K562 (cell line): Measurements from ENCODE around the gene NUB1. TPM values are rescaled to one million over a fixed set of nuclear protein-coding genes. Genes with fewer than 3 reads are reported as not detected.

Experiments used
- ATAC-seq: fragments of 200-7000 bp; cut with Tn5 transposase; 3 replicates; pipeline ENCODE4 v1.9.1; 2020; ENCODE audit warnings: moderate library complexity
- BruUV-seq: library from RNA; stranded (reverse); fragments of 400-500 nt; replicated peaks from 2 replicates; lab custom pipeline; 2021; lab: Mats Ljungman, UMichigan
- CTCF ChIA-PET: fragments of 300-600 bp; formaldehyde crosslinking; extraction: SDS; loops from one replicate; lab custom pipeline; 2021; ENCODE audit warnings: low intra/inter-chr PET ratio; lab: Yijun Ruan, JAX
- POLR2A ChIA-PET: fragments of 300-600, 350-650 bp; sonication (Branson Sonifier 250); formaldehyde crosslinking; extraction: SDS; loops from one replicate; lab custom pipeline; 2021; ENCODE audit warnings: antibody characterized with exemption, inconsistent platforms; lab: Yijun Ruan, JAX
- DNase-seq, 4 experiments: peaks; one replicate each; pipeline versions ENCODE4 v3.0.0 to v3.0.0-alpha.2; 2011 to 2018; ENCODE audit warnings: low spot score in 3 of 4, mixed read lengths in 3 of 4; ENCODE audit errors: extremely low read depth in 1 of 4
- FAIRE-seq: peaks from 2 replicates; lab custom pipeline; 2011; peaks lifted over from hg19 to GRCh38; lab: Jason Lieb, UNC
- H2AFZ ChIP-seq: 2 replicates; pipeline ENCODE4 v1.6.0; 2011; ENCODE audit warnings: low read depth, low read length, control low read depth, inconsistent platforms
- H3K27ac ChIP-seq: fragments of 200-600 bp; 3 replicates; pipeline ENCODE4 v1.8.0; 2011; ENCODE audit warnings: low read depth, mild to moderate bottlenecking, control low read depth, inconsistent platforms, low read length, moderate library complexity, mixed read lengths; ENCODE audit errors: extremely low read depth
- H3K27me3 ChIP-seq, 2 experiments: fragments of 300-600 bp in 1 of 2; 2 replicates in 1 of 2; 3 replicates in 1 of 2; pipeline versions ENCODE4 v1.6.0 to v1.8.0; 2011; ENCODE audit warnings: inconsistent platforms in 2 of 2, low read length in 2 of 2, mild to moderate bottlenecking in 1 of 2, mixed read lengths in 1 of 2, moderate library complexity in 1 of 2; ENCODE audit not compliant: control insufficient read depth in 2 of 2, insufficient read depth in 2 of 2
- H3K36me3 ChIP-seq: fragments of 300-600 bp; 3 replicates; pipeline ENCODE4 v1.8.0; 2011; ENCODE audit warnings: mild to moderate bottlenecking, low read length, inconsistent platforms; ENCODE audit not compliant: control insufficient read depth, insufficient read depth
- H3K4me1 ChIP-seq, 2 experiments: fragments of 200-600 bp in 1 of 2; replicated peaks in 1 of 2; 2 replicates in 1 of 2; 3 replicates in 1 of 2; pipeline versions ENCODE4 v1.5.1 to v1.8.0; 2011; ENCODE audit warnings: inconsistent platforms in 2 of 2, low read length in 2 of 2, mild to moderate bottlenecking in 1 of 2, mixed read lengths in 1 of 2, moderate library complexity in 1 of 2; ENCODE audit not compliant: control insufficient read depth in 2 of 2, insufficient read depth in 2 of 2
- H3K4me2 ChIP-seq: 2 replicates; pipeline ENCODE4 v1.6.1; 2011; ENCODE audit warnings: low read length, control low read depth, inconsistent platforms, mixed read lengths; ENCODE audit not compliant: insufficient read depth
- H3K4me3 ChIP-seq: fragments of 200-600 bp; sonication (generic), shearing (Covaris generic); 2 replicates; pipeline ENCODE4 v1.5.1; 2016; ENCODE audit warnings: control low read depth, inconsistent platforms
- H3K79me2 ChIP-seq: fragments of 200-600 bp; 3 replicates; pipeline ENCODE4 v1.8.0; 2011; ENCODE audit warnings: low read length, inconsistent platforms; ENCODE audit not compliant: control insufficient read depth, insufficient read depth
- H3K9ac ChIP-seq, 2 experiments: 2 replicates each; pipeline versions ENCODE4 v1.6.0 to v1.6.1; 2011; ENCODE audit warnings: low read depth in 2 of 2, low read length in 2 of 2, control low read depth in 1 of 2, inconsistent platforms in 1 of 2, mild to moderate bottlenecking in 1 of 2, mixed read lengths in 1 of 2; ENCODE audit not compliant: insufficient read depth in 1 of 2
- H3K9me1 ChIP-seq: one replicate; pipeline ENCODE4 v1.6.0; 2011; ENCODE audit warnings: inconsistent platforms, mild to moderate bottlenecking, low read length, moderate library complexity; ENCODE audit not compliant: control insufficient read depth, insufficient read depth
- H3K9me3 ChIP-seq: replicated peaks from 2 replicates; pipeline ENCODE4 v1.5.1; 2011; ENCODE audit warnings: low read depth, low read length, inconsistent platforms; ENCODE audit not compliant: control insufficient read depth, insufficient read depth
- H4K20me1 ChIP-seq: replicated peaks from 2 replicates; pipeline ENCODE4 v1.6.1; 2011; ENCODE audit warnings: low read length, inconsistent platforms, mixed read lengths; ENCODE audit not compliant: control insufficient read depth, insufficient read depth
- CEBPG ChIP-seq, 3 experiments: fragments of 200-800 bp in 1 of 3; sonication (Bioruptor generic) in 1 of 3; sonication (generic) in 1 of 3; formaldehyde crosslinking in 1 of 3; IDR thresholded peaks in 2 of 3; conservative IDR thresholded peaks in 1 of 3; 2 replicates each; pipeline versions ENCODE4 v1.6.1 to v1.8.0; 2016 to 2022; ENCODE audit warnings: missing compliant biosample characterization in 2 of 3, missing genetic modification characterization in 2 of 3, mild to moderate bottlenecking in 1 of 3, missing genetic modification reagents in 1 of 3
- ZNF224 ChIP-seq: sonication (generic); formaldehyde crosslinking; IDR thresholded peaks from 2 replicates; pipeline ENCODE4 v1.8.0; 2022; ENCODE audit warnings: mild to moderate bottlenecking, missing genetic modification reagents
- whole genome bisulfite sequencing: fragments of 100-300 bp; shearing (Covaris generic); methylation state at CpG from one replicate; pipeline ENCODE4 v1.1.6; 2016; ENCODE audit warnings: low coverage, mixed read lengths; ENCODE audit not compliant: insufficient coverage; ENCODE audit errors: missing lambda C conversion rate; 5-methylcytosine and 5-hydroxymethylcytosine counted together
- in situ Hi-C: fragments of 300-500 bp; cut with MboI; formaldehyde crosslinking; loops from 4 replicates; pipeline ENCODE4 v1.15.0; 2018; ENCODE audit warnings: inconsistent platforms, mixed read lengths
- intact Hi-C: fragments of 100-400 bp; cut with micrococcal nuclease; formaldehyde crosslinking; loops from 2 replicates; pipeline ENCODE4 v1.14.2; 2022
- polyA plus RNA-seq, 8 experiments: library from polyadenylated mRNA; depleted of rRNA in 4 of 8; stranded (reverse) in 5 of 8; unstranded in 3 of 8; fragments of >200 nt; fragmentation: Nextera tagmentation in 2 of 8; fragmentation: Illumina TruSeq in 1 of 8; extraction: Ambion mirVana in 2 of 8; extraction: Trizol in 1 of 8; gene quantifications; 2 replicates each; pipeline versions ENCODE4 v1.2.1 to v1.2.3, GENCODE V29; 2011 to 2014; ENCODE audit warnings: inconsistent platforms in 1 of 8, missing spikeins in 1 of 8
- total RNA-seq, 7 experiments: library from RNA; depleted of rRNA in 6 of 7; stranded (reverse); fragments of >200 nt in 6 of 7; fragmentation: Illumina TruSeq in 2 of 7; extraction: Trizol in 2 of 7; gene quantifications; 2 replicates each; pipeline versions ENCODE4 v1.2.1 to v1.2.3, GENCODE V29; 2011 to 2021; ENCODE audit warnings: low replicate concordance in 1 of 7
- TF ChIP-seq, protein P1 (sequence below): fragments of 450-650 bp; conservative IDR thresholded peaks from 2 replicates; pipeline ENCODE4 v1.6.1; 2016; ENCODE audit warnings: missing genetic modification characterization, low read depth, mild to moderate bottlenecking, control low read depth, missing compliant biosample characterization

Gene NUB1
- total and polyA plus RNA-seq, 9 of the 15 experiments (the other 6 are each of a cell fraction or from before 2014, with no cell fraction given), result 43.2 to 159 (median 85.2) TPM

DNA sequence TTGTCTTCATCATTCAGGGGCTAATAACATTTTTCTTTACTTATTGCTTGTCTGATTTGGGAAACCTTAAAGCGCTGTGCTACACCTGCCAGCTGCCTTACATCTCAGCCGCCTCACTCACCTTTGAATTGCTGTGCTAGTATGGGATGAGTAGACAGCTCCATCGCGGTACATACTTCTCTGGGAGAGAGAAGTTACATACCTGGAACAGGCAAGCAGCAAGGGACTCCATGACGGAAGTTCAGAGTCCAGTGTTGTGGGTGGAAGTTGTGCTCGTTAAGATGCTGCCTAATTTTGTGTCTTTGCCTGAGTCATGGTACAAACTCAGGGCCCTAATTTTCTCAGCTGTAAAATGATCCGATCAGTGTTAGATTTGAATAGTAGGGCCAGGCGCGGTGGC lies 1.9 kb downstream of the NUB1 start (continued):
- TF ChIP-seq, protein P1, sequence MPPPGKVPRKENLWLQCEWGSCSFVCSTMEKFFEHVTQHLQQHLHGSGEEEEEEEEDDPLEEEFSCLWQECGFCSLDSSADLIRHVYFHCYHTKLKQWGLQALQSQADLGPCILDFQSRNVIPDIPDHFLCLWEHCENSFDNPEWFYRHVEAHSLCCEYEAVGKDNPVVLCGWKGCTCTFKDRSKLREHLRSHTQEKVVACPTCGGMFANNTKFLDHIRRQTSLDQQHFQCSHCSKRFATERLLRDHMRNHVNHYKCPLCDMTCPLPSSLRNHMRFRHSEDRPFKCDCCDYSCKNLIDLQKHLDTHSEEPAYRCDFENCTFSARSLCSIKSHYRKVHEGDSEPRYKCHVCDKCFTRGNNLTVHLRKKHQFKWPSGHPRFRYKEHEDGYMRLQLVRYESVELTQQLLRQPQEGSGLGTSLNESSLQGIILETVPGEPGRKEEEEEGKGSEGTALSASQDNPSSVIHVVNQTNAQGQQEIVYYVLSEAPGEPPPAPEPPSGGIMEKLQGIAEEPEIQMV, result no peak

DNA sequence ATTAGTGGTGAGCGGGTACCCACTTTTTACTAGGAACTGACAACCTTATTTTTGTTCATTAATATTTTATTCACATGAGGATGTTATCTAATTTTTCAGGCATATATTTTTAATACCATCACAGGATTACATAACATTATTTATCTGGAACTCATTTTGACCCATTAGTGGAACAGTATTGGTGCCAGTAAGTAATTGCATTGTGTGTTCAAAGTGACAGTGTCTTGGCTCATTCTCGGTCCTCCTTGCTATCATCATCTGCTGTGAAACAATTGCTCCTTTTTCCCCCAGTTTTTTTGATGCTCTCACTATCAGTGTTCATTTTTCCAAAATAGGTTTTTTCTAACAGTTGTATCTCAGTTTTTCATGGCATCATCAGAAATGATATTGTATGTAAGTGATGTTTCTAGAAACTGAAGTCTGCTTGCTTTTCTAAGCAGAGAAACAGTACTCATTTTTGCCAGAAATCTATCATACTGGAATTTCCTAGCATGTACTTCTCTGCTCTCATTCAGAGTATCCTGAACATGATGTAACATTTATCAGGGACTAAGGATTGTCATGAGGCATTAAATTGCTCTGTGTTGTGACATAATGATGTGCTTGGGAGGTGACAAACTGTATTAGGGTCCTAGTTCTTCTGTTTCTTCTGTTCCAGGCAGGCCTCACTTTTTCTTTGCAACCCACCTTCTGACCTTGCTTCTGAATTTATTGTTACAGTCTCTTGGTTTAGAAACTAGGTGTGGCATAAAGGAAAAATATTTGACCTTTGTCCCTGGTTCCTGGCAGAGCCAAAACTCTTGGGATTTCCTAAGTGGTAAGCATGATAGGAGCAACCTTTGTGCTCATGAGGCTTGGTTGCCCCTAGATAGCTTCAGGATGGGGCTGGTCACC lies 4.2 kb downstream of the NUB1 start:
- ChIA-PET POLR2A (interaction anchor here (0.6 to 1.0 kb wide), 2 partner anchors 11 kb away, joined by 3 to 5 read pairs; no protein-coding TSS in a partner anchor), CTCF (no interaction called here)
- FAIRE-seq (no peak), ATAC-seq (no peak), DNase-seq (no peak)
- Histone ChIP-seq H3K4me2 (no peak overlapping the region), H2AFZ (no peak overlapping the region), H3K9me3 (no peaks in the 10 kb centered on the region), H3K79me2 (peaks cover 21% of the 10 kb centered on the region), H3K4me1 (peaks cover 9 to 20% of the 10 kb centered on the region in 2 experiments), H3K36me3 (peaks cover 53% of the 10 kb centered on the region), H3K4me3 (no peak overlapping the region), H3K9ac (no peak overlapping the region), H4K20me1 (no peaks in the 10 kb centered on the region), H3K27me3 (no peaks in the 10 kb centered on the region), H3K9me1 (no peaks in the 10 kb centered on the region), H3K27ac (no peak overlapping the region)
- 93% methylated on average over 2 of the region's 2 CpGs for WGBS
- intact Hi-C loops (no loop called here), in situ Hi-C loops (no loop called here)
- TF ChIP-seq CEBPG (CRISPR knock-in tag; IDR thresholded peaks at IDR 0.05), result no peak
- TF ChIP-seq CEBPG (tag; conservative IDR thresholded peaks at IDR 0.05 in 1 of 2, IDR thresholded peaks at IDR 0.05 in 1 of 2), result 0 out of 4 replicates have a peak, but pooled peaks of 1 of the 2 experiments have one; percentile 18
- TF ChIP-seq ZNF224, result no peak
- BruUV-seq, result TSS peak; percentile 3
